ENCODE measurements around the gene TPRKB. TPM values are rescaled to one million over a fixed set of nuclear protein-coding genes. Genes with fewer than 3 reads are reported as not detected.
"Not testable (repeated sequence)": the region's sequence is repeated elsewhere in the genome, so short reads cannot be mapped to it uniquely, and the experiment has no call there.

TPRKB gene
- total and polyA plus RNA-seq, 8 donors = 15.3 to 79.1 (median 71.8) TPM

DNA sequence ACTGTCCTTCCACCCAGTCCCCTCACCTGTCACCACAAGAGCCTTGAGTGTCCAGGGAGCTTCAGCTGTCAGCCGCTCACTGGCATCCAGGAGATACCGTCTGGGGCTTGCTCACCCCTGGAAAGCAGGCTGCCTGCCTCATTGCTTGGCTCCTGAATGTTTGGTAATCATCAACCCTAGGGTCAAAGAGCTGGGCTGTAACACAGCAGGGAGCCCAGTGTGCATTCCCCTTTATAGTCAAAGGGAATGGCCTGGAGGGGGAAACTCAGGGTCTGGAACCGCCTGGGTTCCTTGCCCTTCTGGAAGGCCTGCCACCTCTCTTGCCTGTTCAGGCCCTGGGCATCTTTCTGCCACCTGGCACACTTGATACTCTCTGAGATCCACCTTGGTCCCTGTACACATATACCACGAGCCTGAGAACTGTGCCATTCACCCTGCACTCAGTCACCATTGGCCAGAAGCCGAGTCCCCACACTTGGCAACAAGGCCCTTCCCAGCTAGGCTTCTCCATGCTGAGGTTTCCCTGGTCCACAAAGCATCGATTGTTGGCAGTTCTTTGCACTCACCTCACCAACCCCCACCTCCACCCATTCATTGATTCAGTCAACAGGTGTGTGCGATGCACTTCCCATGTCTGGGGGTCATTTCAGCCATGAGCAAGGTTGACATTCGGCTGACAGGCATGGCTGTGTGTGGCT, 35.0 kb downstream of the TPRKB start:
- TF ChIP-seq, protein P1, sequence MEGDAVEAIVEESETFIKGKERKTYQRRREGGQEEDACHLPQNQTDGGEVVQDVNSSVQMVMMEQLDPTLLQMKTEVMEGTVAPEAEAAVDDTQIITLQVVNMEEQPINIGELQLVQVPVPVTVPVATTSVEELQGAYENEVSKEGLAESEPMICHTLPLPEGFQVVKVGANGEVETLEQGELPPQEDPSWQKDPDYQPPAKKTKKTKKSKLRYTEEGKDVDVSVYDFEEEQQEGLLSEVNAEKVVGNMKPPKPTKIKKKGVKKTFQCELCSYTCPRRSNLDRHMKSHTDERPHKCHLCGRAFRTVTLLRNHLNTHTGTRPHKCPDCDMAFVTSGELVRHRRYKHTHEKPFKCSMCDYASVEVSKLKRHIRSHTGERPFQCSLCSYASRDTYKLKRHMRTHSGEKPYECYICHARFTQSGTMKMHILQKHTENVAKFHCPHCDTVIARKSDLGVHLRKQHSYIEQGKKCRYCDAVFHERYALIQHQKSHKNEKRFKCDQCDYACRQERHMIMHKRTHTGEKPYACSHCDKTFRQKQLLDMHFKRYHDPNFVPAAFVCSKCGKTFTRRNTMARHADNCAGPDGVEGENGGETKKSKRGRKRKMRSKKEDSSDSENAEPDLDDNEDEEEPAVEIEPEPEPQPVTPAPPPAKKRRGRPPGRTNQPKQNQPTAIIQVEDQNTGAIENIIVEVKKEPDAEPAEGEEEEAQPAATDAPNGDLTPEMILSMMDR (IDR thresholded peaks at IDR 0.05) = no peak
- H3K9me3 ChIP-seq = peaks cover 0 to 2% of the 10 kb centered on the region in 2 donors
- no peak for DNase-seq
- H3K27ac ChIP-seq = no peak overlapping the region
- peaks cover 0 to 13% of the 10 kb centered on the region in 2 donors for H3K4me1 ChIP-seq
- H3K36me3 ChIP-seq = no peaks in the 10 kb centered on the region
- no peak for ATAC-seq
- no peaks in the 10 kb centered on the region for H3K27me3 ChIP-seq
- H3K4me3 ChIP-seq = no peak overlapping the region
- intact Hi-C loops (cut with DNase I) = no loop called here

DNA sequence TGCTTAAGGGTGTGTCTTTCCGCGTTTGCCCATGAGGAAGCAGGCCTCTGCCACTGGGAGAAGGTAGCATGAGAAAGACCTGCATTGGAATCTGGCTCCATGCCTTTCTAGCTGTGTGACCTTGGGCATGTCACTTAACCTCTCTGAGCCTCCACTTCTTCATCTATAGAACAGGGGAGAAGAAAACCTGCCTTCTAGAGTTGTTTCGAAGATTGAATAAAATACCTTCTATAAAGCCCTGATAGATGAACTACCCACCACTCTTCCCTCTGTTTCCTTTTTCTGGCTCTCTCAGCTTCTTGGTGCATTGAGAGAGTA, 35.7 kb downstream of the TPRKB start:
- intact Hi-C loops (cut with DNase I); H3K27ac ChIP-seq: not testable (repeated sequence)

DNA sequence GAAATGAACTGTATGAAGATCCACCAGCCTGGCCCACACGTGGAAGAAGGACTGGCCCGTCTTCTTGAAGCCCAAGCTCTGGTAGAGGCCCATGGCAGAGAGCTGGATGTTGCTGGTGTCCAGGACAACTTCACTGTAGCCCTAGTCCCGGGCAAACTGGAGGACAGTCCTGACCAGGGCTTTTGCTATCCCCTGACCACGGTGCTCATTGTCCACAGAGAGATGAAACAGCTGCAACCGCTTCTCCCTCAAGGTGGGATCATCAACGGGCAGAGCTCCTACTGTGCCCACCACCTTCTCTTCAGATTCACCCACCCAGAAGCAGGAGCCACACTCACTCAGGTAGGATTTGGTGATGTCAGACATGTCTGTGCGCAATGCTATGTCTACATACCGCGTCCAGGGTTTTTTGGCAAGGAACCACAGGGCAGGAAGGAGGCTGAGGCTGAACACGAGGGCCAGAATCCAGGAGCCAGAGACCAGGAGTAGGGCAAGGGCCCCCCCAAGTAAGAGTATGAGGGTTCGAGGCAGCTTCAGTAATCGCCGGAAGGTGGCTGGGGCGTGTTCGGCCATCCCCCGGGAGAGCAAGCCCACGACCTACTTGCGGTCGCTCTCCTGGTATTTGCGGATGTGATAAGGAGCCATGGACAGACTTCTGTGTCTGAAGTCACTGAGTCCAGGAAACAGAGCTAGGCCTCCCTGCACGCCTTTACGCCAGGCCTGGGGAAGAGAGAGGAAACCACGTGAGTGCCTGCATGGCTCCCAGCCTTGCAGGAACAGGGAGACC, 36.3 kb downstream of the TPRKB start:
- ATAC-seq (peak; percentile 9), DNase-seq (no peak)
- intact Hi-C loops (cut with DNase I) = no loop called here
- TF ChIP-seq, protein P1 (IDR thresholded peaks at IDR 0.05) = no peak
- H3K36me3 ChIP-seq = no peaks in the 10 kb centered on the region
- peak overlapping the region in 1 of 2 donors; percentile 13 for H3K27ac ChIP-seq
- H3K9me3 ChIP-seq = peaks cover 0 to 2% of the 10 kb centered on the region in 2 donors
- peaks cover 0 to 13% of the 10 kb centered on the region in 2 donors for H3K4me1 ChIP-seq
- H3K4me3 ChIP-seq = no peak overlapping the region
- H3K27me3 ChIP-seq = no peaks in the 10 kb centered on the region

More for the DNA sequence above, 35.7 kb downstream of the TPRKB start:
- not testable (repeated sequence) for H3K27me3 ChIP-seq, H3K36me3 ChIP-seq, H3K4me3 ChIP-seq, H3K9me3 ChIP-seq, ATAC-seq, DNase-seq
- H3K4me1 ChIP-seq = peaks cover 0 to 13% of the 10 kb centered on the region in 2 donors

DNA sequence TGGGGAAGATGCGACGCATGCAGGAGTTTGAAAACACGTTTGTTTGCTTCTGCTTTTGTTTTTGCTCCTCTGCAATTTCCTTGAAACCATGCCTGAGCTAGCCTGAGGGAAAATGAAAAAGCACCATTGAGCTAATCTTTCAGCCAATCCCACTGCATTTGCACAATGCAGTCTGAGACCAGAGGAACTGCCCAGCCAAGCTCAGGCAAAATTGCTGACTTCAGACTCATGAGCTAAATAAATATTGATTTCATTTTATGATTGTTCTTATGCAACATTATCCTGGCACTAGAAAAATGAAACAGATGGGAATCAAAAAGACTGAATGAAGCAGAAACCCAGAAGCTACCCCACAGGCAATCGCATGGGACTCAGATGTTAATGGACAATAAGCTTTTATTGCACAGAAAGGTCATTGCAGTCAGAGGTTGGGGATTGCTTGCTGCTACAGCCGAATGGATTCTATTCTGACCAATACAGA, 37.0 kb downstream of the TPRKB start:
- TF ChIP-seq, protein P1 (IDR thresholded peaks at IDR 0.05) = no peak
- Histone ChIP-seq H3K4me3 (no peak overlapping the region), H3K27ac (peak overlapping the region in 1 of 2 donors; percentile 13), H3K9me3 (peaks cover 0 to 2% of the 10 kb centered on the region in 2 donors), H3K4me1 (peaks cover 0 to 13% of the 10 kb centered on the region in 2 donors), H3K27me3 (no peaks in the 10 kb centered on the region), H3K36me3 (no peaks in the 10 kb centered on the region)
- DNase-seq (peak in 2 of 4 donors; percentile 41 to 77), ATAC-seq (peak; percentile 69)
- intact Hi-C loops (cut with DNase I) = no loop called here

DNA sequence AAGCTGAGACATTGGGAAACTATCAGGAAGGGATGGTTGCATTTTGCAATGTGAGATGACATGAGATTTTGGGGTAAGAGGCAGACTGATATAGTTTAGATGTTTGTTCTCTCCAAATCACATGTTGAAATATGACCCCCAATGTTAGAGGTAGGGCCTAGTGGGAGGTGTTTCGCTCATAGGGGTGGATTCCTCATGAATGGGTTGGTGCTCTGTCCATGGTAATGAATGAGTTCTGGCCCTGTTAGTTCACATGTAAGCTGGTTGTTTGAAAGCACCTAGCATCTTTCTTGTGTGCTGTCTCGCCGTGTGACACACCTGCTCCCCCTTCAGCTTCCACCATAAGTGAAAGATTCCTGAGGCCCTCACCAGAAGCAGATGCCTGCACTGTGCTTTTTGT, 37.7 kb downstream of the TPRKB start:
- no peak for DNase-seq
- Histone ChIP-seq H3K9me3 (peaks cover 0 to 2% of the 10 kb centered on the region in 2 donors), H3K27ac (no peak overlapping the region), H3K4me3 (no peak overlapping the region), H3K4me1 (peaks cover 0 to 13% of the 10 kb centered on the region in 2 donors), H3K36me3 (no peaks in the 10 kb centered on the region), H3K27me3 (no peaks in the 10 kb centered on the region)
- ATAC-seq = no peak
- TF ChIP-seq, protein P1 (IDR thresholded peaks at IDR 0.05) = no peak
- intact Hi-C loops (cut with DNase I) = no loop called here
